ENCODE measurements around the gene ZFR2.
A peak's percentile ranks its signal among the peaks of the same experiment; 100 is the strongest.
"Not testable (repeated sequence)": the region's sequence is repeated elsewhere in the genome, so short reads cannot be mapped to it uniquely, and the experiment has no call there.

Gene ZFR2

DNA sequence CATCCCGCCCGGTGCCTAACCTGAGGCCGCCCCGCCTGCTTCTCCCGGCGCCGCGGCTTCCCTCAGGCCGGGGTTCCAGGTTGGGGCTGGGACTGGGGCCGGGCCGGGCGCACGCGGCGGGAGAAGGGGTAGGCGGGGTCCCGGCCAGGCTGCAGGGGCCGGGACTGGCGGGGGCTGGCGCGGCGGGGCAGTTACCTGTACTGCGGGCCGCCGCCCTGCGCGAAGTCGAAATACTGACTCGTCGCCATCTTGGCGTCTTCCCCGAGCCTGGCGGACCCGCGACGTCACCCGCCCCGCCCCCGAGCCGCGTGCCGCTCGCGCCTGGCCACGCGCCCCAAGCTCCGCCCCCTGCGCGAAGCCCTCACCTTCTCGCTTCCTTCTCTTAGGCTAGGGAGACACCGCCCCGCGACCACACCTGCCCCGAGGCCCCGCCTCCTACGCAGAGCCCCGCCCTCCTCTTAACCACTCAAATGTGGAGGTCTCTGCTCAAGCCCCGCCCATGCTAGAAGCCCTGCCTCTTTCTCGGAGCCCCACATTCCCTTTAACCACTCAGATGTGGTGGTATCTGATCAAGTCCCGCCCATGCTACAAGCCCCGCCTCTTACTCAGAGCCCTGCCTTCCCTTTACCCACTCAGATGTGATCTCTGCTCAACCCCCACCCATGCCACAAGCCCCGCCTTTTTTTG is at the start of gene ZFR2:
TSS of gene ZFR2 (minus strand) at position 269 of the 687 bp plus-strand sequence. CDS start at position 248, 21 bp downstream.
- peak; percentile 97 for DNase-seq

DNA sequence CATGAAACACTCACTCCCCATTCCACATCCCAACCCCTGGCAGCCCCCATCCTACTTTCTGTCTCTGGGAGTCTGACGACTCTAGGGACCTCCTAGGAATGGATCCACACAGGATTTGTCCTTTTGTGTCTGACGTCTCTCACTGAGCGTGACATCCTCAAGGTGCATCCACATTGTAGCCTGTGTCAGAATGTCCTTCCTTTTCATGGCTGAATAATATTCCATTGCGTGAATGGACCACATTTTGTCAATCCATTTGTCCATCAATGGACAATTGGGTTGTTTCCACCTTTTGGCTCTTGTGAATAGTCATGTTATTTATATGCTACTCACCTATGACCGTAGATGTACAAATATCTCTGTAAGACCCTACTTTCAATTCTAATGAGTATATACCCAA is 47.2 kb upstream of the ZFR2 start:
- no peak for DNase-seq

DNA sequence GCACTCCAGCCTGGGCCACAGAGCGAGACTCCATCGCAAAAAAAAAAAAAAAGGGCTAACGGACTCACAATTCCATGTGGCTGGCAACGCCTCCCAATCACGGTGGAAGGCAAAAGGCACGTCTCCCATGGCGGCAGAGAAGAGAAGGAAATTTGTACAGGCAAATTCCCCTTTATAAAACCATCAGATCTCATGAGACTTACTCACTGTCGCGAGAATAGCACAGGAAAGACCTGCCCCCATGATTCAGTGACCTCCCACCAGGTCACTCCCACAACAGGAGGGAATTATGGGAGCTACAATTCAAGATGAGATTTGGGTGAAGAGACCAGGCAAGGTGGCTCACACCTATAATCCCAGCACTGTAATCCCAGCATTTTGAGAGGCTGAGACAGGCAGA is 45.4 kb upstream of the ZFR2 start:
- no peak for DNase-seq

DNA sequence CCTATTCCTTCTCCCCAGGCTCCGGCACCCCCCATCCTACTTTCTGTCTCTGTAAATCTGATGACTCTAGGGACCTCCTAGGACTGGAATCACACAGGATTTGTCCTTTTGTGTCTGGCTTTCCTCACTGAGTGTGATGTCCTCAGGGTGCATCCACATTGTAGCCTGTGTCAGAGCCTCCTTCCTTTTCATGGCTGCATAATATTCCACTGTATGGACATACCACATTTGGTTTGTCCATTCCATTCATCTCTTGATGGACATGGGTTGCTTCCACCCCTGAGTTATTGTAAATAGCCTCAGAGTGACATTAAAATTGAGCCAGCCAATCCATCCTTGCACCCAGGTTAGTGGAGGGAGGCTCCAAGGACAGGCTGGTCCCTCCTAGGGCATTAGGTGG is 41.3 kb upstream of the ZFR2 start:
- DNase-seq = no peak

DNA sequence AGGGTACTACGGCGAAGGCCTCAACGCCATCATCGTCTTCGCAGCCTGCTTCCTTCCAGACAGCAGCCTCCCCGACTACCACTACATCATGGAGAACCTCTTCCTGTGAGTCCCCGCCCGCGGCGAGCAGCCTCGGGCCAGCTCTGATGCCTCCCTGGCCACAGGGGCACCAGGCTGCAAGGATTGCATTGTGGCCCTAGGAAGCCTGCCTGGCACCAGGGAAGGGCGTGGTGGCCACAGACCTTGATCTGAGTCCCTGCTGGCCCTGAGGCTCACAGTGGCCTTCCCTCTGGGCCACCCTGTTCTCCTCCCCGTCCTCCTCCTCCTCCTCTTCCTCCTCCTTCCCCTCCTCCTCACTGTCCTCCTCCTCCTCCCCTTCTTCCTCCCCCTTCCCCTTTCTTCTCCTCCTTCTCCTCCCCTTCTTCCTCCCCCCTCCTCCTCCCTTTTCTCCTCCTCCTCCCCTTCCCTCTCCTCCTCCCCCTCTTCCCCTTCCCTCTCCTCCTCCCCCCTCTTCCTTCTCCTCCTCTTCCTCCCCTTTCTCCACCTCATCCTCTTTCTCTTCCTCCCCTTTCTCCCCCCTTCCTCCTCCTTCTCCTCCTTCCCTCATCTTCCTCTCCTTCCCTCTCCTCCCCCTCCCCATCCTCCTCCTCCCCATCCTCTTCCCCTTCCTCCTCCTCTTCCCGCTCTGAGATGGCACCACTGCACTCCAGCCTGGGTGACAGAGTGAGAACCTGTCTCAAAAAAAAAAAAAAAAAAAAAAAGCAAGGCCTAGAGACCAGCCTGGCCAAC is 39.6 kb upstream of the ZFR2 start:
- no peak for DNase-seq

DNA sequence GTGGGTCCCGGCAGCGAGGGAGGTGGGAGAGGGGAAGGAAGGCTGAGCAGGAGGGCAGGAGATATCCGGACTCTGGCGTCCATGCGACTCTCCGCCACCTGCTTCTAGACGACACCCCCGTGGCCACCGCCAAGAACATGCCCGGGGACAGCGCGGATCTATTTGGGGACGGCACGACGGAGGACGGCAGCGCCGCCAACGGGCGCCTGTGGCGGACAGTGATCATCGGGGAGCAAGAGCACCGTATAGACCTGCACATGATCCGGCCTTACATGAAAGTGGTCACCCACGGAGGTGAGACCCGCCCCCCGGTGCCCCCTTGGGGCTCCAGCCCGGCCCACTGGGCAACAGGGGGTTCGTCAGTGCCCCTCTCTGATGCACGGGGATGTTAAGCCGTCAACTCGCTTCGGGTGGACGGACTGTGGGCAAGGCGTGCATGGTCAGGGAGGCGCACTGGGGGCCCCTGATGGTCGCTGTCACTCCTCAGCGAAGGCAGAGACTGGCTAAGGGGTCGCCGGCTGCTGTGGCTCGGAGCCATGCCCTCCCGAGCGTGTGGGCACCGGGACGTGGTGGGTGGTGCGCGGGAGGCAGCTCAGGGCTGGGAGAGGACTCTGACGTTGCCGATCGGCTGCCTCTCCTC is 38.9 kb upstream of the ZFR2 start:
- DNase-seq = no peak

DNA sequence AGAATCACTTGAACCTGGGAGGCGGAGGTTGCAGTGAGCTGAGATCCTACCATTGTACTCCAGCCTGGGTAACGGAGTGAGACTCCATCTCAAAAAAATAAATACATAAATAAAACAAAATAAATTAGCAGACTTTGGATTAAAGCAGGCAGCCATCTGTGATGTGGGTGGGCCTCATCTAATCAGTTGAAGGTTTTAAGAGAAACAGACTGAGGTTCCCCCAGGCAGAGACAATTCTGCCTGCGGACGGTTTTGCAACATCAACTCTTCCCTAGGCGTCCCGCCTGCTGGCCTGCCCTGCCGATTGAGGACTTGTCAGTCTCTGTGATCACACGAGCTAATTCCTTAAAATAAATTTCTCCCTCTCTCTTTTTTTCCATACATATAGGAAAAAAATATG is 35.4 kb upstream of the ZFR2 start:
- DNase-seq = no peak

DNA sequence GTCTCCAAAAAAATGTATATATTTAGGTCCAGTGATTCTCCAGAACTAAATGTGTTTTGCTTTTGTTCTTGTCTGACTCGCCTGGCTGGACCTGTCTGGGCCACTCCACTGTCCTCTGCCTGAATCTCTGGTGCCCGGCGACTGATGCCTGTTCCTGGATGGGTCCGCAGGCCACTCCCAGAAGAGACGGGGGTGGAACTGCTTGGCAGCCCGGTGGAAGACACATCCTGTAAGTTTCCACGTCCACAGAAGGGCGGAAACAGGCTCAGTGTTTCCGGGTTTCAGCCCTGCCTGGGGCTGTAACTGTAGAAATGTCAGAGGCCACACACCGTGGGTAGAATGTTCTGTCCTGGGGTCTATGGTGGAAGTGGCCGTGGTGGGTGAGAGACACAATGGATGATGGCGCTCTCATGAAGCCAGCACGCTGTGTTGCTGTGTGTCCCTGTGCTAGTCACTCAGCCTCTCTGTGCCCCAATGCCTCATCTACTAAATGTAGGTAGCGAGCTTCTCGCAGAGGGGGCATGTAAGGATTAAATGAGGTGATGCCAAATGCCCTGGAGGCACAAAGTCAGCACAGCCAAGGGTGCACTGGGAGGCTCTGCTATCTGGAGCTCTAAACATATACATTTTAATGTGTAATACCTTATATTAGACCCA is 33.6 kb upstream of the ZFR2 start:
- no peak for DNase-seq

DNA sequence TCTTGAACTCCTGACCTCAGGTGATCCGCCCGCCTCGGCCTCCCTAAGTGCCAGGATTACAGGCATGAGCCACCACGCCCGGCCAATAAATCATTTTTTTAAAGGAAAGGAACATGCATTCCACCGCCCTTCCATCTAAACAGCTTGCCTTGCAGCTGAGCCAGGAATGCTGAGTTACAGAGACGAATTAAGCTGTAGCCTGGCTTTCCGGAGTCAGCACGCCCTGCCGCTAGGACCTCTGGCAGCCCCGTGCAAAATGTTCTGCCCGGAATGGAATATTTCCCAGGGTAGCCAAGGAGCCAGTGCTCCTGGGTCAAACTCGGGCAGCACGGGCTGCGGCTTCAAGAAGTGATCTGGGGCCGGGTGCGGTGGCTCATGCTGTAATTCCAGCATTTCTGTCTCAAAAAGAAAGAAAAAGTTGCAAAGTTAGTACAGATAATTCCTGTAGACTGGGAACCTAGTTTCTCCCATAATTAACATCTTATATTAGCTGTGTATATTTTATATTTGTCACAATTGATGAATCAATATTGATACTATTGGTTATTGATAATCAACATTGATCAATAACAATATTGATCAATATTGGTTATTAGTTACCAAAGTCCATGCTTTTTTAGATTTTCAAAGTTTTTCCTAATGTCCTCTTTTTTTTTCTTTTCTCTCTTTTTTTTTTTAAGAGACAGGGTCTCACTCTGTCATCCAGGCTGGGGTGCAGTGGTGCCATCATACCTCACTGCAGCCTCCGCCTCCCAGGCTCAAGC is 30.9 kb upstream of the ZFR2 start:
- DNase-seq = no peak

DNA sequence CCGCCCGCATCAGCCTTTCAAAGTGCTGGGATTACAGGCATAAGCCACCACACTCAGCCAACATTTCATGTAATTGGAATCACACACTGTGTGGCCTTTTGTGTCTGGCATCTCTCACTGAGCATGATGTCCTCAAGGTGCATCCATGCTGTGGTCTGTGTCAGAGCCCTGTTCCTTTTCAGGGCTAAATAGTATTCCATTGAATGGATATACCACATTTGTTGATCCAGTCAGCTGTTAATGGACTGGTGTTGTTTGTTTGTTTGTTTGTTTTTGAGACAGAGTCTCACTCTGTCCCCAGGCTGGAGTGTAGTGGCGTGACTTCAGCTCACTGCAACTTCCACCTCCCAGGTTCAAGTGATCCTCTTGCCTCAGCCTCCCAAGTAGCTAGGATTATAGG is 29.6 kb upstream of the ZFR2 start:
- DNase-seq = no peak

DNA sequence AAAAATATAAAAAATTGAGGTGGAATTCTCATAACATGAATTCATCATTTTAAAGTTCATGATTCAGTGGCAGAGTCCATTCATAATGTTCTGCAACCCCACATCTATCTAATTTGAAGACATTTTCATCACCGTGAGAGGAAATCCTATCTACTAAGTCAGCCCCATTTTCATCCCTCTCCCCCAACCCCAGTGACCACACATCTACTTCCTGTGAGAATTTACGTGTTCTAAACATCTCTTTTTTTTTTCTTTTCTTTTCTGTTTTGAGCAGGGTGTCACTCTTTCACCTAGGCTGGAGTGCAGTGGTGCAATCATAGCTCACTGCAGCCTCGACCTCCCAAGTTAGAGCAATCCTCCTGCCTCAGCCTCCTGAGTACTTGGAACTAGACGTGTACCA is 29.1 kb upstream of the ZFR2 start:
- DNase-seq = no peak

DNA sequence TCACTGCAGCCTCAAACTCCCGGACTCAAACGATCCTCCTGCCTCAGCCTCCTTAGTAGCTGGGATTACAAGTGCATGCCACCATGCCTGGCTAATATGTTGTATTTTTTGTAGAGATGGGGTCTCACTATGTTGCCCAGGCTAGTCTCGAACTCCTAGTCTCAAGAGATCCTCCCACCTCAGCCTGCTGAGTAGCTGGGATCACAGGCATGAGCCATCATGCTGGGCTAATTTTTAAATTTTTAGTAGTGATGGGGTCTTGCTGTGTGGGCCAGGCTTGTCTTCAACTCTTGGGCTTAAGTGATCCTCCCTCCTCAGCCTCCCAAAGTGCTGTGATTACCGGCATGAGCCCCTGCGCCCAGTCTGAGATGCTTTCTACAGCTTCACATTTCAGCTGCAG is 26.9 kb upstream of the ZFR2 start:
- DNase-seq = no peak

DNA sequence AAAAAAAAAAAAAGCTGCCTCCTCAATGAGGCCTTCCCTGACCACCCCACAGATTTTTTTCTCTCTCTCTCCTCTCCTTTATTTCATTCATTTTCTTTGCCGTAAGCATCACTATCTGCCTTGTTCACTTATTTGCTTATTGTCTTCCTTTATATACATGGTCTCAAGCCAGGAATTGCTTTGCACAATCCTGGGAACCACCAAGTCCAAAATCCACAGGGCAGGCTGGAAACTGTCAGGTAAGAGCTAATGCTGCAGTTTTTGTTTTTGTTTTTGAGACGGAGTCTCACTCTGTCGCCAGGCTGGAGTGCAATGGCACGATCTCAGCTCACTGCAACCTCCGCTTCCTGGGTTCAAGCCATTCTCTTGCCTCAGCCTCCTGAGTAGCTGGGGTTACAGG is 26.1 kb upstream of the ZFR2 start:
- DNase-seq = not testable (repeated sequence)

DNA sequence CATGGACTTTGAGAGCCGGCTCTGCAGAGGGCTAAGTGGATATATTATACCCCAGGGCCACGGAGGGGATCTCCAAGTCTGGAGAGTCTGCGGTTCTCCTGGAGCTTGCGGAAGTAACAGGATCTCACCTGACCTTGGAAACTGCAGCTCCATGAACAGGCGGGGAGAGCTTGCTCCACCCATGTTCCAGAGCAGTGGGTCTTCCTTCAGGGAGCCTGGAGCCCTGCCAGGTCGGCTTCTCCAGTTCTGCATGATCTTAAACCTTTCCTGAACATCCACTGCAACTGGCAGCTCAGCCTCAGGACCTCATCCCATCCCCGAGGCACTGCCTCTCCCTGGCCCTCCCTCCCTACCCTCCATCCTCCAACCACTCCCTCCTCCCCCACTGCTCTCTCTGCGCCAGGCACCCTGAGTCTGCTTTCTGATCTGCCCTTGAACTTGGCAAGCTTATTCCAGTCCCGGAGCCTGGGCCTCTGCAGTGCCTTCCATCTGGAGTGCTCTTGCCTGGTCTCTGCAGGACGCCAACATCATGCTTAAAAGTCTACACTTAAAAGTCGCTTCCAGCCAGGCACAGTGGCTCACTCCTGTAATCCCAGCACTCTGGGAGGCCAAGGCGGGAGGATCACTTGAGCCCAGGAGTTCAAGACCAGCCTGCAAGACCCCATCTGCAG is 24.8 kb upstream of the ZFR2 start:
- DNase-seq = no peak

DNA sequence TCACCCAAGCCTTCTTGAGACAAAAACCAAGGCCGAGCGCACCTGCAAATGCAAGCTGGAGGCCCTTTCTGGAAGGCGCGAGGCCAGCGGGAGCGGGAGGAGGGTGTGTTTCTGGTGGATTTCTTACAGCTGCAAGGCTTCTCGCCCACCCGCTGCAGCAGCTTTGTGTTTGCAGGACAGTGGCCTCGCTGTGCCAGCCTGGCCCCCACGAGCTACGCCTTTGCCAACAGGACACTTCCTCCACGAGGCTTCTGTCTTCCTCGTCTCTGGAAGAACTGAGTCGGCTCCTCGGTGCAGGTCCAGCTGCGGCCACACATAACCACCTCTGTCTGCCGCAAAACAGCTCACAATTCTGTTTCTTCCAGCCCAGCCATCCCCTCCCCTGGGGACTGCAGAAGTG is 21.8 kb upstream of the ZFR2 start:
- DNase-seq = no peak

DNA sequence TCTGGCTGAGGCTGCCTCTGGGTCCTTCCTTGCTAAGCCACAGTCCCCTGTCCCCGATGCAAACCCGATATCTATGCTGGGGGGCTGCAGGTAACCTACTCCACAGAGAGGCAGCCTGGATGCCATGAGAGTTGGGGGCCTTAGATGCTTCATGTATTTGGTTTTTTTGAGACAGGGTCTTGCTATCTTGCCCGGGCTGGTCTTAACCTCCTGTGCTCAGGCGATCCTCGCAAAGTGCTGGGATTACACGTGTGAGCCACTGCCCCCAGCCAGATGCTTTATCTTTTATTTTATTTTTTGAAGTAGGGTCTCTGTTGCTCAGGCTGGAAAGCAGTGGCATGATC is 13.2 kb upstream of the ZFR2 start:
- no peak for DNase-seq

DNA sequence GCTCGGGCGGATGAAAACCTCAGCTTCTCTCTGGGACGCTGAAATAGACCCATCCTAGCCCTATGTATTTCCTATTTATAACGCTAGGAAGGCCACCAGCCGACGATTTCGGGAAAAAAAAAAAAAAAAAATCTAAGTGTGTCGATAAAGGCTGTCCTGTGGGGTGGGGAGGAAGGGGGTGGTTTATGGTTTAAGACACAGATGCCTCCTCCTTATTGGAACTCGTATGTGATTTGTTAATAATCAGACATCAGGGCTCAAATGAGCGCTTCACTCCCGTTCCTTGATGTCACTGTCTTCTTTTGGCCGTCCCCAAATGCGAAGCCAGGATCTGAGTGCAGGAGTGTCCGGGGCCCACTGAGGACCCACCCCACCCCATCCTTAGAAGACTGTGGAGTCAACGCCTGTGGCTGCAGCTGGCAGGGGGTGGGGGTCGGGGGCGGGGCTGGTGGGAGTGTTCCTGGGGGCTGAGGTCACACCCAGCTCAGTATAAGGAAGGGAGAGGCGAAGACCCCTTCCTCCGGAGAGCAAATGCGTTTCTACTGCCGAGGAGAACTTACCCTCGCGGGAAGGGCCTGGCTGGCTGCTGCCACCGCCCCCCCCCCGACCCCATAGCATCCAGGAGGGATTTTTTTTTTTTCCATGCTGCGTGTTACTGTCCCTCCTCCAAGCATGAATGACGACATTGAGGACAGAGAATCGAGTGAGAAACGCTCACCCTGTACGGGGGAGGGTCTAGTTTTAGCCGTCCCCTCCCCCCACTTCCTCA is 12.6 kb upstream of the ZFR2 start:
- DNase-seq = no peak

DNA sequence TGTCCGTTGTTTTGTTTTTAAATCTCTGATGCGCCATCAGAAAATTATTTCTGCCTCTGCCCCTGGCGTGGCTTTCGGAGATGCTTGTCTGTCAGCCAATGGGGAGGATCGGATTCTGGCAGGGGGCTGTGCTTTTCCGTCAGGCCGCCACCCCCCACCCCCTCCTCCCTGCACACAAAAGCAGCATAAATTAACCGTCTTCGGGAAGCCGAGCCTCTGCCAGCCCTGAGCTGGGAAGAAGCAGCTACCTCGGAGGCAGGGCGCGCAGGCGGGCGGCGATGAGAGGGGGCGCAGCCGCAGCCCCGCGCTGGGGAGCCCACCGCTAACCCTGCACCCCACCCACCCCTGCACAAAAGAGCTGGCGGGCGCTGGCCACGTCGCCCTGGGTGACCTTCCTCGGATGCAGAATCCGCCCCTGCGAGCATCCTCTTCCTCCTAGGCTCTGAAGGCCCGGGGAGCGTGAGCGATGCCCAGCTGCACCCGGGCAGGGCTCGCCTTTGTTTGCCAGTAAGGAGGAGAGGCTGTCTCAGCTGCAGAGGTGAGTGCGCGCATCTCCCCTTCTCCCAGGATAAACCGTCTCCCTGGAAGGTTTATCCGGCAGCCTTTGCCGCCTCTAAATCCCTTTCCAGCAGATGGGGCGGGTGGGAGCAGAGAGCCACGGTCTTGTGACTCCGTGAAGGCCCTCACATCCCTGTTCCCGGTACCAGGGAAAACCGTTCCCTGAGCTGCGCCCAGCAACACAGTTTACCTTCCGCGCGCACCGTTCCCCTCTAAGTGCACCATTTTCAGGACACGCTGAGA is 11.8 kb upstream of the ZFR2 start, which contains the start of gene ATCAY:
TSS of gene ATCAY (plus strand) at position 215 of the 801 bp plus-strand sequence. CDS start 5,083 bp downstream, outside the sequence.
- peak; percentile 68 for DNase-seq

DNA sequence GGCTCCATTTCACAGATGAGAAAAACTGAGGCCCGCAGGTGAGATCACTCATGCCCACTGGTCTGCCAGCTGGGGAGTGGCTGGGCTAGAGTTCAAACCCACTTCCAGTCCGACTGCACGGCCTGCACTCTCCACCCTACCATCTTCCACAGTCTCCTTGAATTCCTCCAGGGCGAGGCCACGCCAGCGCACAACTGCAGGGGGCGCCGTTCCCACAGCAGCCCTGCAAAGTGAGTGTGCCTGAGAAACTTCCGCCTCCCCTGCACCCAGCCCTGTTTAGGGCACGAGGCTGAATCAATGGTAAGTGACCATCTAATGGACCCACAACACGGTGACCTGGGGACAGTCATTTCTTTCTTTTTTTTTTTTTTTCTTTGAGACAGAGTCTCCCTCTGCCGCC is 10.8 kb upstream of the ZFR2 start:
- DNase-seq = no peak

DNA sequence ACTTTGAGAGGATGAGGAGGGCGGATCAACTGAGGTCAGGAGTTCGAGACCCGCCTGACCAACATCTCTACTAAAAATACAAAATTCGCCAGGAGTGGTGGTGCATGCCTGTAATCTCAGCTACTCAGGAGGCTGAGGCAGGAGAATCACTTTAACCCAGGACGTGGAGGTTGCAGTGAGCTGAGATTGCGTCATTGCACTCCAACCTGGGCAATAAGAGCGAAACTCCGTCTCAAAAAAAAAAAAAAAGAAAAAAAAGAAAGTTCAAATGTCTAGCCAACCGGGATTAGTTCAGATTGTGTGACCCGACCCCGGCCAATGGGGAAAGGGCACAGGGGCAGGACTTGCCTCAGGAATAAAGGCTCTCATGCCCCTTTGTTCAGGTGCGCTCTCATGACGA is 5.9 kb upstream of the ZFR2 start:
- not testable (repeated sequence) for DNase-seq

DNA sequence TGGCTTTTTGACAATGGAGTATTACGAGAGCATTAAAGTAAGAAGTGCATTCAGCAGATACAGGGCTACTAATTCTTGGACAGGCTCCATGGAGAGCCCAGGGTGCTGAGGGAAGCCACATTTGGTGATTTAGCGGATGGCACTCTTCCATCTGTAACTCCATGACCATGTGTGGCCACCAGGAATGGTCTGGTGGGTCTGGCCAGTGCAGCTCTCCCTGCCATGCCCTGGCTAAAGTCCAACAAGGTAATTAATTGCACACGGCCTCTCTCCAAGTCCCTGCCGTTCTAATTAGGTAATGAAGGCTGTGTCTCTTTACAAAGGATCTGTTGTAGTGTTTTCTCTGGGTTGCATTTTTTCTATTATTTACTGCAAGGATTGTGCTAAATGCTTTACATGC is 4.3 kb upstream of the ZFR2 start:
- DNase-seq = no peak
